Myometrial cell (primary cell): ENCODE measurements around the gene TAL1. TPM values are rescaled to one million over a fixed set of nuclear protein-coding genes. Genes with fewer than 3 reads are reported as not detected.

Source experiments
- total RNA-seq: library from RNA; depleted of rRNA; stranded (reverse); fragments of >200 nt; gene quantifications from 2 replicates; pipeline ENCODE4 v1.2.3, GENCODE V29; 2015

The TAL1 gene
- total RNA-seq: not detected in 2 replicates

DNA sequence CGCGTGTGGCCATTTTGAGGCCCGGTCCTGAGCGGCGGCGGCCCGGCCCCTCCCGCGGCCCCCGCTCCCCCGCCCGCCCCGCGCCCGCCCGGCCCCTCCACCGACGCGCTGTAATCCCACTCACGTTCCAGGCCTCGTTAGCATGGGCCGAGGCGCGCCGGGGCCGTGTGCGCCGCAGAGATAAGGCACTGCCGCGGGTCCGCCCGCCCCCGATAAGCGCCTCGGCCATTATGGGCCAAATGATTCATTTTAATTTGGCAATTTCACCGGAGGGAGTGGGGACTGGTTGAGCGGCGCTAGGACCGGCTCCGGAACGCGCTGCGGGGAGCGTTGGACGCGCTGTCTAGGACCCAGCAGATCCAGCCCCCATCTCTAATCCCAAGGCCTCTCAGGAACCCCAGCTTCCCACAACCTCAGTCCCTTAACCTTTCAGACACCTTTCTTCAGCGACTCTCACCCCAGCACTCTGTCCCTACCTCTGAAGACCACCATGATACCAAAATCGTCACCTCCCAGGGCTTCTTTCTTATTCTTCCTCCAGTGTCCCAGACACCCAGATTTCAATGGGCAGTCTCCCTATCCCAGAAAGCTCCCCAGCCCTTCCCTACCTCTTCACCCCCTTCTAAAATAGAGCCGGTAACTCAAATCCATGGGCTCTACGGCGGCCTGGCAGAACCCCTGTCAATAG lies at the start of gene TAL1:
Gene TAL1, minus strand, starts transcription at position 39 of the 688 bp plus-strand sequence. CDS start 6,337 bp downstream, outside the sequence.

DNA sequence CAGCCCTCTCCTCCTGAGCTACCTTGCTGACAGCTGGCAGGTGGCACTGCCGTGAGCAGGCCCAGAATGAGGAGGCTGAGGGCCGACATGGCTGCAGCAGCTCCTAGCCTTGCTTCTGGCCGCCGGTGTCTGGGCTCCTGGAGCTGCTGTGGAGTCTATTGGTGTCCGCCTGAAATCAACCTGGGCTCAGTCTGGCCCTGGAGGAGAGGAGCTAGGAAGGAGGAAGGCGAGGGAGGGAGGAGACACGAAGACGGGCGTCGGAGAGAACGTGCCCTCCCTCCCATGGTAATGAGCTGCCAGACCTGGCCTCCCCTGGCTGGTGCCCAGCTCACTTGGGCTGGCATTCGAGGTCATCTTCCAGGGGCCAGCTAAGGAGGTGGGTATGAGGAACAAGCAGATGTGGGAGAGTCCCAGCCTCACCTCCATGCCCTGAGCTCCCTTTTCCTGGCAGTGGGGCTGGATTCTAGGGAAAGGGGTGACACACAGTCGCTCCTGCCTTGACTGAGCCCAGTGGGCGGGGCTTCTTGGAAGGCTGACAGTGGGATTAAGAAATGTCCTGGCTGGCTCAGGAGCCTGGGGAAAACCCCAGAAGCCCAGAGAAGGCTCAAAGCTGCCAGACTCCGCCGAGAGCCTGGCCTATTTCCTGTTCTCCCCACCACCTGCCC lies 42.0 kb downstream of the TAL1 start, which contains the start of gene PDZK1IP1:
Gene PDZK1IP1, minus strand, starts transcription at position 193 of the 665 bp plus-strand sequence. Its CDS starts 104 bp downstream, at position 89.

Other genes with a start within 250 kb of the TAL1 start
- not detected in 2 replicates for gene CYP4X1, start 208.6 kb downstream of the TAL1 start, total RNA-seq
- not detected in 2 replicates for gene CYP4Z1, start 165.0 kb downstream of the TAL1 start, total RNA-seq
- not detected in 2 replicates for gene CYP4A22, start 94.8 kb downstream of the TAL1 start, total RNA-seq
- gene PDZK1IP1, start 42.2 kb downstream of the TAL1 start, total RNA-seq: not detected in 2 replicates
- 14.7 and 15.2 TPM in 2 replicates for gene STIL, start 81.9 kb upstream of the TAL1 start, total RNA-seq
- gene CMPK1, start 101.6 kb upstream of the TAL1 start, total RNA-seq: 78.4 and 100 TPM in 2 replicates
- gene FOXE3, start 184.1 kb upstream of the TAL1 start, total RNA-seq: not detected in 2 replicates
- gene FOXD2, start 205.8 kb upstream of the TAL1 start, total RNA-seq: under 0.01 and 0.29 TPM in 2 replicates